T-helper 2 cell treated with Interferon-gamma antibody and Interleukin-4, amounts not matched to agents 100 ng/mL and 5 ng/mL, for 36 hours (primary cell): Measurements from ENCODE around the gene MSLN. TPM values are rescaled to one million over a fixed set of nuclear protein-coding genes. Genes with fewer than 3 reads are reported as not detected.

Source experiments
- intact Hi-C: fragments of 100-400 bp; cut with micrococcal nuclease; formaldehyde crosslinking; loops from one replicate; pipeline ENCODE4 v1.15.1; 2023
- total RNA-seq: library from RNA; stranded (reverse); gene quantifications from 2 replicates; pipeline ENCODE4 v1.2.3, GENCODE V29; 2022

The MSLN gene
- total RNA-seq, 1 donor from 2014 or later, result 0.18 TPM

DNA sequence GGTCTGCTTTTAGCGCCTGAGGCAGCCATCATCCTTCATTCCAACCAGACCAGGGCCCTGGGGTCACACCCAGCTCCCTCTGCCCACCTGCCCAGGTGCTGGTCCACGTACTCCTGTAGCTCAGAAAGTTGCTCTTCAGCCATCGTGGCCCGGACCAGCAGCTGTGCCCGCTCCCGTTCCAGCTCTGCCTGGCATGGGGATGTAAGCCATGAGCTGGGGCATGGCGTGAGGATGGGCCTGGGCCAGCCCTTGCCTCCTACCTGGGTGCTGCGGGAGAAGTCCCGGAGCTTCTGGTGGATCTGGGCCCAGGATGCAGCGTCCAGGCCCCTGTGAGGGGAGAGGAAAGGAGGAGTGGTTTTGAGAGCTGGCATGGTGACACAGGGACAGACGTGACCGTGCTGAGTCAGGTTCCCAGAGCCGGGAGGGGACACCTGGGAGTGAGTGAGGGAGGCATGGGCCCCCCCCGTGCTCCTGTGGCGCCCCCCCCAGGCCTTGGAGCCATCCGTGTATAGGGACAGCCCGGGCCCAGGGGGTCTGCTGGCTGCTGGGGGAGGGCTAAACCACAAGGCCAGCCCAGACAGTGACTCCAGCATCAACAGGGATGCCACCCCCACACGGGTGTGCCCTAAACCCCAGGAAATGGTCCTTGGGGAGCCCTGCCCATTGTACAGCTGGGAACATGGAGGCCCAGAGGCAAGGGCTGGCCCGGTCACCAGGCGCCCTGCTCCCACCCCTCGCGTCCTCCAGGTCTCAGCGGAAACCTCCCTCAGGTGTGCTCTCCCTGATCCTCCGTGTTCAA is 37.5 kb upstream of the MSLN start:
- intact Hi-C loops, result no loop called here

DNA sequence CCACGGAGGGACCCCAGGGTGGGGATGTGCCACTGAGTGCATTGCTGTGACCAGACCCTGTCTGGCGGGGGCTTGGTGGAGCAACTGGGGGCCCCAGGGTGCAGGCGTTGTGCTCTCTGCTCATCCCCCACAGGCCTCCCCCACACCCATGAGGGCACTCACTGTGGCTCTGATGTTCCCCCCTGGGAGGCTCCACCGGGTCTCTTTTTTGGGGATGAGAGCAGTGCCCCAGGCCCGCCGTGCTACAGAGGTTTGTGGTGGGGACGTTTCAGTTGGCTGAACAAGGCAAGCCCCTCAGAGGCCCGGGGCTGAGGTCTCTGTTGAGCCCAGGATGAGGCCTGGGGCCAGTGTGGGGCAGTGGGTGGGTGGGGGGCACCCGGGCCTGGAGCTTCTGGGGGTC is 36.8 kb upstream of the MSLN start:
- intact Hi-C loops, result no loop called here

DNA sequence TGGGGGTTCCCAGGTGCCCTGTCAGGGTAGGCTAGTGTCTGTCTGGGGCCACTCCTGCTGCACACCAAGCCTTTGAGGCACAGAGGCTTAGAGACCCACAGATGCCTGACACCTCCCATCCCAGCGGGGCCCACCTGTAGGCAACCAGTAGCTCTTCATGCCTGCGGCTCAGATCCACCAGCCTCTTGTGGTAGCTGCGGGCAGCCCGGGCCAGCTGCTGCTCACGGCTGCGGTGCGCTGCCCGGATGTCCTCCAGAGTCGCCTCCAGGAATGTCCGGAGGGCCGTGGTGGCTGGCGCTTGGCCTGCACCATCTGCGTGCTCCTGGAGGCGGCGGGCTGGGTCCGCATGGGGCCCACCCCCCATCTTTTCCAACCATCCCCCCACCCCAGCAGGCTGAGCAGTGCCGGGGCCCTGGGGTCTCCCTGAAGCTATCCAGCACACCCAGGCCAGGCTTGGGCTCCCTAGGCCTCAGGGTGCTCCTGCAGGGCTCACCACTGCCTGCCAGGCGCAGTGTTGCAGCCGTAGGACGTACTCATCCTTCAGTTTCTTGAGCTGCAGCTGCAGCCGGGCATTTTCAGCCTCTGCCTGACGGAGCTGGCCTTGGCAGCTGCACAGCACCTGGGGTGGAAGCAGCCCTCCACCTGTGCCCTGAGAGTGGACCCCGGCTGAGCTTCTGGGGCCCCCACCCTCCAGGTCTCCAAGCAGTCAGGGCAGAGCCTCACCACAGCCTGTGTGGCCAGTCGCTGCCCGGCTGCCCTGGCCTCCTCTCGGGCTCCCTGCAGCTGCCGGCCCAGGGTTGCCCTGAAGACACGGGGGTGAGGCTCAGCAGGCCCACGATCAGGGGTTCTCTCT is 36.1 kb upstream of the MSLN start:
- intact Hi-C loops, result no loop called here

DNA sequence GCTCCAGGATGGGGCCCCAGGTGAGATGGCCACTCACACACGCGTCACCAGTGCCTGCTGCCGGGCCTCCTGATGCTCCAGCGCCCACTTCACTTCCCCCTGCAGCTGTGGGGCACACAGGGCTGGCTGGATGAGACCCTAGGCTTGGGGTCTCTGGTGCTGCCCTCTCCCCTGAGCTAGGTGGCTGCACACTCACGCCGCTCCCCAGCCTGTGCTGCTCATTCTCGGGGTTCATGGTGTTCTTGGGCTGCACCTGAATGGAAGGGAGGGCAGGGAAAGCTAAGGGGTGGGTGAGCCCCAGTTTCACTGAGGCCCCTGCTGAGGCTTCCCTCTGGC is 35.5 kb upstream of the MSLN start:
- intact Hi-C loops, result no loop called here

DNA sequence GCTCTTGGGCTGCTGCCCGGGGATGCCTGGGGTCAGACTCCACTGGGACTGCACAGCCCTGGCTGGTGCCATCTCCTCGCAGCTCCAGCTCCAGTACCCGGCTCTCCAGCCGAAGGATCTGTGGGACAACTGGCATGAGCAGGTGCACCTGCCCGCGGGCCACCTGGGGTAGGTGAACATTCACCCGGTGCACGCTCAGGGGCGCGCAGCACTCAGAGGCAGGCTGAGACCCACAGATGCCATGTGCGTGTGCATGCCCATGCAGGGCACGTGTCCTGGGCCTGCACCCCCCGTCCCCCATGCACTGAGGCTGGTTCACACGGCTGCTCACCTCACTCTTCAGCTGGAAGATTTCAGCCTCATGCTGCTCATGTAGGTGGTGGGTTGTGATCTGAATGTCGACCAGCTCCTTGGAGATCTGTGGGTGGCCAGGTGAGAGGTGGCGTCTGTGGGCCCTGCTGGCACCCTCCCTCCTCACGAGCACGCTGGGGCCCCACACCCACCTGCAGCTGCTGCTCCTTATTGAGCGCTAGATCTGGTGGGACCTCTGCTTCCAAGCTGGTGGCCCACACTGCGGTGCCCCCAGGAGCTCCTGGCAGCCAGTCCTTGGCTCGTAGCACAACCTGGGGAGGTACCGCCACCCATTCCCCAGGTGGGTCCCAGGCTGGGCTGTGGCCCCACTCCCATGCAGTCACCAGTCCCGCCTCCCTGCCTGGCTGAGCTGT is 34.9 kb upstream of the MSLN start:
- intact Hi-C loops, result no loop called here

DNA sequence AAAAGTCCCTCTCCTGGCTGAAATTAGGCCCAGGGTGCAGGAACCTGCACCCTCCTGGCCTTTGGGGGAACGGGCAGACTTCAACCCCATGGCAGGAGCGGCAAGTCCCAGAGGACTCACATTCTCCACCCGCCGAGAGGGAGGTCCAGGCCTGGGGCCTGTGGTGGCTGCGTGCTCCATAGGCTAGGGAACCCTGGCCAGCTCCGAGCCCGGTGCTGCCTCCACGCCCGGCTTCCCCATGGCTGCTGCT is 34.4 kb upstream of the MSLN start:
- intact Hi-C loops, result no loop called here

DNA sequence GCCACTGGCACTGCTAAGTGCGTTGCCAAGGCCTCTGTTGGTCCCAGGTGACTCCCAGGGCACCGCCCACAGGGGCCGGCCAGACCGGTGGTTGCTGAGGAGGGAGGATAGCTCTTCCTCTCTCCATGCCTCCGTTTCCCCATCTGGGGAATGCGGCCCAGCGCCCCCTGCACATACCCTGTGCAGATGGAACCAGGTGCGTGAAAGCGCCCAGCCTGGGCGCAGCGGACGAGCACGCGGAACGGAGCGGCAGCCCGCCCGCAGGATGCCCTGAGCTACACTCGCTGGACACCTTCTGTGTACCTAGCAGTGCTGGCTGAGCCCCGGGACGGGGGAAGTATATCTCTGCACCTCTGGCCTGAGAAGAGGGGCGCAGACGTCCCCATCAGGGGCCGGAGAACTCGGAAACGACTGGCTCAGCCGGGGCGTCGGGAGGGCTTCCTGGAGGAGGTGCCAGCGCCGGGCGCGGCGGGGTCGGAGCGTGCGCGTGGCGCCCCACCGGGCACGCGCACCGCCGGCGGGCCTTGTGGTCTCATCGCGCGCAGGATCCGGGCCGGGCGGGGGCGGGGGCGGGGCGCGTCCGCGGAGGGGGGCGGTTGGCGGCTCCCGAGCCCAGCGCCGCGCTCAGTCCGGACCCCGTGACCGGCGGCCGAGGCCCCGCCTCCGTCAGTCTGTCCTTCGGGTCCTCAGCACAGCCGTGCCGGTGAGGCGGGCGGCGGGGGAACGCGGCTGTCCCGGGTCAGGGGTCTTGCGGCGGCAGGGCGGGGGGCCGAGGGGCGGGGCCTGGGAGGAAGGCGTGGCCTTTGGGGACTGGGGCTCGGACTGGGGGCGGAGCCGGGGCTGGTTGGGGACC is 33.9 kb upstream of the MSLN start, which contains the start of the genes CCDC78 and HAGHL:
CCDC78 (minus strand) TSS at position 6 of the 853 bp plus-strand sequence. CDS start 76 bp downstream, outside the sequence.
HAGHL (plus strand) TSS at position 669 of the 853 bp plus-strand sequence. CDS start 404 bp downstream, outside the sequence.
- intact Hi-C loops, result no loop called here

DNA sequence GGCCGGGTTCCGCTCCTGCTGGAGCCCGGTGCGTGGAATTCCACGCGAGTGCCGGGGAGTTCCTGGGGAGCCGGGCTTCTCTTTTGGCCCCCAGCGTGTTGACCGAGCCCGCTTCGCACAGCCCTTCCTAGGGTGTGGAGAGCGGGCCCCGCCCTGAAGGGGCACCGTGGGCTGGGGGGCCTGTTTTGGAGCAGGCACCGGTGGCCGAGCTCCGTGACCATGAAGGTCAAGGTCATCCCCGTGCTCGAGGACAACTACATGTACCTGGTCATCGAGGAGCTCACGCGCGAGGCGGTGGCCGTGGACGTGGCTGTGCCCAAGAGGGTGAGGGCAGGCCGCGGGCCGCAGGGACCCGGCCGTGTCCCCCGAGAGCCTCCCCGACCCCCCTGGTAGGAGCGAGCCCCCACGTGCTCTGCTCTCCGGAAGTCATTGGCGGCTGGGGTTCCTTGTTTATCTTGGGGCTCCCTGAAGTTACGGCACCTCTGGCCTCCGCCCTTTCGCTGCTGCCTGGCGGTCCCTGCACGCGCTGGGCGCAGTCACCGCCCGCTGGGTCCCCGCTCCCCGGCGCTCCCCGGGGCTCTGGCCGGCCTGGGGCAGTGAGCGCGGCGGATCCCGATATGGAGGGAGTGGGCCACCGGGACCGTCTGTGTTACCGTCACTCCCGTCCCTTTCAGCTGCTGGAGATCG is 33.1 kb upstream of the MSLN start:
- intact Hi-C loops, result no loop called here

DNA sequence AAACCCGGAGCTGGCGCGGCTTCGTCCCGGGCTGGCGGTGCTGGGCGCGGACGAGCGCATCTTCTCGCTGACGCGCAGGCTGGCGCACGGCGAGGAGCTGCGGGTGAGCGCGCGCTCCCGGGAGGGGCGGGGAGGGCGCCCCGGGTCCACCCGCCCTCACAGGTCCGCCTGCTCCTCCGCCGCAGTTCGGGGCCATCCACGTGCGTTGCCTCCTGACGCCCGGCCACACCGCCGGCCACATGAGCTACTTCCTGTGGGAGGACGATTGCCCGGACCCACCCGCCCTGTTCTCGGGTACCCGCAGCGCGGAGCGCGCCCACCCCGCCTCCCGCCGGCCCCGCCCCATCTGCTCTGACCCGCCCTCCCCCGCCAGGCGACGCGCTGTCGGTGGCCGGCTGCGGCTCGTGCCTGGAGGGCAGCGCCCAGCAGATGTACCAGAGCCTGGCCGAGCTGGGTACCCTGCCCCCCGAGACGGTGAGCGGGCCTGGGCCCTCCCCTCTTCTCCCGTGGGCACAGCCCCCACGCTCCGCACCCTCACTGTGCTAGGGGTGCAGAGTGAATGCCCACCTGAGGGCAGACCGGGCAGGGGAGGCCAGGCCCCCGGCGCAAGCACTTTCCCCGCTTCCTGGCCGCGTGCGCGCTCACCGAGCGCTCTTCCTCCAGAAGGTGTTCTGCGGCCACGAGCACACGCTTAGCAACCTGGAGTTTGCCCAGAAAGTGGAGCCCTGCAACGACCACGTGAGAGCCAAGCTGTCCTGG is 32.2 kb upstream of the MSLN start:
- intact Hi-C loops, result no loop called here

DNA sequence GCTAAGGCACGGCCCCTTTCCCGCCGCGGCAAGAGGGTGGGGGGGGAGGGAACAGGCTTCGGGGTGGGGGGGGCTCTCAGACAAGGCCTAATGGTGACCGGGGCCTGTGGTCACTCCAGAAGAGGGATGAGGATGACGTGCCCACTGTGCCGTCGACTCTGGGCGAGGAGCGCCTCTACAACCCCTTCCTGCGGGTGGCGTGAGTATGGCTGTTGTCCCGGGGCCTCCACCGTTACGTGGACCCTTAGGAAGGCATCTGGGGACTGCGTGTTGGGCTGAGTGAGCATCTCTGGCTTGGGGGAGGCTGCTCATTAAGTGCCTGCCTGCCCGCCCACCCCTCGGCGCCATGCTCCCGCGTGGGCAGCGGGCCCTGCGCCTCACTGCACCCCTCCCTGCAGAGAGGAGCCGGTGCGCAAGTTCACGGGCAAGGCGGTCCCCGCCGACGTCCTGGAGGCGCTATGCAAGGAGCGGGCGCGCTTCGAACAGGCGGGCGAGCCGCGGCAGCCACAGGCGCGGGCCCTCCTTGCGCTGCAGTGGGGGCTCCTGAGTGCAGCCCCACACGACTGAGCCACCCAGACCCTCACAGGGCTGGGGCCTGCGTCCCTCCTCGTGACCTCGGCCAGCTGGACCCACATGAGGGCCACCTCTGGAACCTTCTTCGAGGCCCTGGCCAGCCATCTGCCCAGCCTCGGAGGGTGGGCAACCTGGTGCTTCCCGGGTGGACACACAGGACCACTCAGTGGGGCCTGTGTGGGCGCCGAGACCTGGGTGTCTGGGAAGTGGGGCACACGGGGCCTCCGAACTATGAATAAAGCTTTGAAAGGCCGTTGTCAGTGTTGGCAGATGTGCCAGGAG is 31.4 kb upstream of the MSLN start:
- intact Hi-C loops, result no loop called here

DNA sequence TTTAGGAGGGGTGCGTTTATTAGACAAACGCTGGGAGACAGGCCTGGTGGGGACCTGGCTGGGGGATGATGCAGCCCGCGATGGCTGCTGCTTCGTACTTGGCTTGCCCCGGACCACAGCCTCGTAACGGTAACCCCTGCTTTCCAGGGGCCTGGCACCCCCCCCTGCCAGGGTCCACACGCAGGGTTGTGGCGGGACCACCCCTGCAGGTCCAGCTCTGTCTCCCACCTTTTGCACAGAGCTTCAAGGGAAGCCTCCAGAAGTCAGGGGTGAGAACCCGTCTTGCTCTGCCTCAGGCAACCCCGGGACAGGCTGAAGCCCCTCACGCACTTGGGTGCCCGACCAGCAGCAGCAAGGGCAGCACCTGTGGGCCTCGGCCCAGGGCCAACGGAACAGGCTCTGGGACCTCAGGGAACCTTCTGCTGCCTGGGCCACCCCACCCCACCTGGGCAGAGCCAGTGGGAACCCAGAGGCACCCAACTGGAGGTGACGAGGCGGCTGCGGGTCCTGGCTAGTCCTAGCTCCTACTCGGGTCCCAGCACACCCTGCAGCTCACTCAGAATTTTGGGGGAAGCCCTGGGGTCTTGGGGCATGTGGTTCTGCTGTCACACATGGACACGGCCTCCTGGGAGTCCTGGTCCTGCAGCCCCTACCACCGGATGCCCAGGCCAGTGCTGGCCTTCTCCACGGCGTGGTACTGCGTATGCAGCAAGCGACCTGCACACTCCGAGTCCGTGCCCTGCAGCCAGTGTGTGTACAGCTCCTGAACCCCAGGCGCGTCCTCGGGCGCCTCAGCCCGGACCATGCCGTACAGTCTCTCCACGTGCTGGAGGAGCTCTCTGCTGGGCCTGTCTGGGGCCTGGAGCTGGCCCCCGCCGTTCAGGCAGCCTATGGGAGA is 30.5 kb upstream of the MSLN start:
- intact Hi-C loops, result no loop called here

DNA sequence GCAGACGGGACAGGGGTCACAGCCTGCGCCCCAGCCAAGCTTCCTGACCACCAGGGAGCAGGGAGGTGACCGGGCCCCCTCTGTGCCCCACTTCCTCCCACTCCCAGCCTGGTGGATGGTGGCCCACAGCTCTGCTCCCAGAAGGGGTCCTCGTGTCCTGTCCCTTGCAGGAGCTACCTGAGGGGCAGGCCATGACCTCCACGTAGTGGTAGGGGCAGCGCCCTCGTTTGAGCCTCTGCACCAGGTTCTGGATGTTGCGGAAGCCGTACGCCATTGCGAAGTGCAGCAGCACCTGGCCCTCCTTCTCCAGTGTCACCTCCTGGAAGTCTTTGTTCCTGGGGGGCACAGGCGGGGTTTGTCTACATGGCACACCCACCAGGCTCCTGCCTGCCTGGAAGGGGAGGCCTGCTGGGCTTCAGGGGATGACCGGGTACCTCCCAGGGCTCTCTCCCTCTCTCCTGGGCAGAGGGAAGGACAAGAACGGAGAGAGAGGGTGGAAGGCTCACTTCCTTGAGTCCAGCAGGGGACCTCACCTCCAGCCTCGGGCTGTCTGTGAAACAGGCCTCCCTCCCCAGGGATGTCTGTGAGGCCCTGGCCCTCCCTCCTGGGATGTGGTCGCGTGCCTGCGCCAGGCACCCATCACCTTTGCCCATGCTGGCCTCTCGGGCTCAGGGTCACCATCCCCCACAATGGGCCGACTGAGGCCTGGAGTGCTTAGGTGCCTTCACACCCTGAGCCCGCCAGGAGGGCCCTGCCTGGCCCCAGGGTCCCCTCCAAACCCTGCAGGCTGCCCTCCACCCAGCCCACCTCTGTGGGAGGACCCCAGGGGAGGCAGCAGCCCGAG is 29.6 kb upstream of the MSLN start:
- intact Hi-C loops, result no loop called here

DNA sequence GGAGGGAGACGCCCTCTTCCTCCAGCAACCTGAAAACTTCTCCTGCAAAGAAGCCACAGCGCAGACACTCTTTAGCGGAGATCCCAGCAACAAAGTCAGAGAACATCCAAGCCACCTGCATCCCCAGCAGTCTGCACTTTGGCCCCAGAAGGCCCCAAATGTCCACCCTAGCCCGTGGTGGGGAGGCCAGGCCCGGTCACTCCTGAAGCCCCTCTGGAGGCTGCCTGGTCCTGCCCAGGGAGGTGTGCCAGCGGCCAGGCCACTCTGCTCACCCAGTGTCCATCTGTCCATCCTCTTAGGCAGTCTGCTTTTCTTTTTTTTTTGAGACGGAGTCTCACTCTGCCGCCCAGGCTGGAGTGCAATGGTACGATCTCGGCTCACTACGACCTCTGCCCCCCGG is 28.2 kb upstream of the MSLN start:
- intact Hi-C loops, result no loop called here

DNA sequence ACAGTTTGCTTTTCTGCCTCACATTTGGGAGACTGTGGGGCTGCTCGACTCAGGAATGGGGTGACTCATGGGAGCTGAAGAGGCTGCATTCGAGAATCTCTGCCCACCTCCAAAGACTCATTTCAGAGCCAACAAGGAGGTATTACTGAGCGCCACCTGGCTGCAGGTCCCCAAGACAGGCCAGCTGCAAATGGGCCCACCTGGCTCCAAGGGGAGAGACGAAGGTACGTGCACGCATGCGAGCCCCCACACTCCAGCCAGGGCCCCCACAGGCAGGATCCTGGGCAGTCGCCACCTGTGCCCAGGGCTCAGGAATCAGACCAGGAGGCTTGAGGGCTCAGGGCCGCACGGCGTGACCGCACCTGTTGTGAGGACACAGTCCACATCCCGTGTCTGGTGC is 27.6 kb upstream of the MSLN start:
- intact Hi-C loops, result no loop called here

DNA sequence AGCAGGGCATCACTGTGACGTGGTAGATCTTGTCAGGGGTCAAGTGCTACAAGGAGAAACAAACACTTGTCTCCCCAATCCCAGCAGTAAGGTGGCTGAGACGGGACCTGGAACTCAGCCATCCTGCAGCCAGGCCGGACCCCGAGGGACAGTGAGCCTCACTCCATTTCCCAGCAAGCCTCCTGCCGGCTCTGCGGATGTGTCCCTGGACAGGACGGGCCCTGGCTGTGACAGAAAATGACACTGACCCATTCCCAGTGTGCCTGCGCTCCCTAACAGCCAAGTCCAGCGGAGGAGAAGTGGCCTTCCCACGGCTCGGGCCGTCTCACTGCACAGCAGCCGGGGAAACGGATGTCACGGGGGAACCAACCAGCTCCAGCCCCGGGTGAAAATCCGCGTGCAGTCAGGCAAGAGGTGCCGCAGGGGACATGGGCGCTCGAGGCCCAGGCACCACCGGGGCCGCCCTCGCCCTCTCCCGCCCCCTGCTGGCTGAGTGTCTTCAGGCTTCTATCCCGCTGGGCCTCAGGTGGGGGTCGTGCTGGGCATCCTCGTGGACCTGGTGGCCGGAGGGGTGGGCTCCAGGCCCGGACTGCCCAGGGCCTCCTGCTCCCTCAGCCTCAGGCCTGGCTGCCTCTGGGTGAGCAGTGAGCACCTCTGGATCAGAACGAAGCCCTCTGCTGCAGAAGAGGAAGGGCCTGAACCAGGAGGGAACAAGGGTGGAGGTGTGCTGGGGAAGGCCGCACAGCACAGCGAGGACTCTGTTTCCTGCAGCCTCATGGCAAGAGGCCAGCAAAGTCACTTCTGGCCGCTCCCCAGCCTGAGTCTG is 26.9 kb upstream of the MSLN start:
- intact Hi-C loops, result no loop called here
